Measurements from ENCODE around the gene IL1RAPL1.

IL1RAPL1 gene

GRCh38 chrX:29662759-29663503 is 1075.7 kb downstream of the IL1RAPL1 start:
- TF ChIP-seq EZH2 (IDR thresholded peaks at IDR 0.05; ENCODE audit: borderline replicate concordance, low read depth, low read length, severe bottlenecking) (no peak), CTCF (IDR thresholded peaks at IDR 0.05; ENCODE audit: borderline replicate concordance, extremely low read depth, low read length, poor library complexity, severe bottlenecking) (no peak)
- ATAC-seq (ENCODE audit: insufficient read depth, low read depth), result no peak
- Histone ChIP-seq H3K27ac (ENCODE audit: low read length) (no peak overlapping the region), H3K4me2 (ENCODE audit: insufficient read depth, low read length) (no peak overlapping the region), H3K4me1 (ENCODE audit: insufficient read depth, low read length) (no peaks in the 10 kb centered on the region), H3K27me3 (ENCODE audit: insufficient read depth, low read length, poor library complexity) (no peaks in the 10 kb centered on the region), H3K9me3 (ENCODE audit: insufficient read depth, low read length, severe bottlenecking) (no peaks in the 10 kb centered on the region), H3K4me3 (ENCODE audit: low read depth in 1 of 2, low read length in 2 of 2) (no peak overlapping the region), H4K20me1 (ENCODE audit: insufficient read depth, low read length) (no peaks in the 10 kb centered on the region), H2AFZ (ENCODE audit: low read depth, low read length) (no peak overlapping the region), H3K9ac (ENCODE audit: low read depth, low read length) (no peak overlapping the region), H3K36me3 (ENCODE audit: insufficient read depth, low read length) (no peaks in the 10 kb centered on the region), H3K79me2 (ENCODE audit: insufficient read depth, low read length) (no peaks in the 10 kb centered on the region)
- no peak for DNase-seq

- H3K27ac ChIP-seq (ENCODE audit: low read length), result no peak overlapping the region
- no peak overlapping the region for H3K4me3 ChIP-seq (ENCODE audit: low read depth in 1 of 2, low read length in 2 of 2)
- no peak overlapping the region for H3K4me2 ChIP-seq (ENCODE audit: insufficient read depth, low read length)
- no peak overlapping the region for H3K9ac ChIP-seq (ENCODE audit: low read depth, low read length)
- no peak for DNase-seq
- H3K36me3 ChIP-seq (ENCODE audit: insufficient read depth, low read length), result no peaks in the 10 kb centered on the region
- no peaks in the 10 kb centered on the region for H3K27me3 ChIP-seq (ENCODE audit: insufficient read depth, low read length, poor library complexity)
- H2AFZ ChIP-seq (ENCODE audit: low read depth, low read length), result no peak overlapping the region
- no peak for TF ChIP-seq CTCF (IDR thresholded peaks at IDR 0.05; ENCODE audit: borderline replicate concordance, extremely low read depth, low read length, poor library complexity, severe bottlenecking)
- TF ChIP-seq EZH2 (IDR thresholded peaks at IDR 0.05; ENCODE audit: borderline replicate concordance, low read depth, low read length, severe bottlenecking), result no peak
- H3K79me2 ChIP-seq (ENCODE audit: insufficient read depth, low read length), result no peaks in the 10 kb centered on the region
- no peaks in the 10 kb centered on the region for H4K20me1 ChIP-seq (ENCODE audit: insufficient read depth, low read length)
- no peaks in the 10 kb centered on the region for H3K4me1 ChIP-seq (ENCODE audit: insufficient read depth, low read length)
- ATAC-seq (ENCODE audit: insufficient read depth, low read depth), result no peak
- H3K9me3 ChIP-seq (ENCODE audit: insufficient read depth, low read length, severe bottlenecking), result no peaks in the 10 kb centered on the region
Measured at GRCh38 chrX:29665532-29665931, 1078.3 kb downstream of the IL1RAPL1 start.

GRCh38 chrX:29666366-29666765 is 1079.1 kb downstream of the IL1RAPL1 start:
- Histone ChIP-seq H3K27me3 (ENCODE audit: insufficient read depth, low read length, poor library complexity) (no peaks in the 10 kb centered on the region), H3K4me1 (ENCODE audit: insufficient read depth, low read length) (no peaks in the 10 kb centered on the region), H3K79me2 (ENCODE audit: insufficient read depth, low read length) (no peaks in the 10 kb centered on the region), H3K36me3 (ENCODE audit: insufficient read depth, low read length) (no peaks in the 10 kb centered on the region), H3K4me3 (ENCODE audit: low read depth in 1 of 2, low read length in 2 of 2) (no peak overlapping the region), H2AFZ (ENCODE audit: low read depth, low read length) (no peak overlapping the region), H3K4me2 (ENCODE audit: insufficient read depth, low read length) (no peak overlapping the region), H4K20me1 (ENCODE audit: insufficient read depth, low read length) (no peaks in the 10 kb centered on the region), H3K9ac (ENCODE audit: low read depth, low read length) (no peak overlapping the region), H3K9me3 (ENCODE audit: insufficient read depth, low read length, severe bottlenecking) (no peaks in the 10 kb centered on the region), H3K27ac (ENCODE audit: low read length) (no peak overlapping the region)
- DNase-seq (no peak), ATAC-seq (ENCODE audit: insufficient read depth, low read depth) (no peak)
- TF ChIP-seq CTCF (IDR thresholded peaks at IDR 0.05; ENCODE audit: borderline replicate concordance, extremely low read depth, low read length, poor library complexity, severe bottlenecking) (no peak), EZH2 (IDR thresholded peaks at IDR 0.05; ENCODE audit: borderline replicate concordance, low read depth, low read length, severe bottlenecking) (no peak)

All from DND-41 (cell line).